ENCODE measurements around the gene CR1L.

DNA sequence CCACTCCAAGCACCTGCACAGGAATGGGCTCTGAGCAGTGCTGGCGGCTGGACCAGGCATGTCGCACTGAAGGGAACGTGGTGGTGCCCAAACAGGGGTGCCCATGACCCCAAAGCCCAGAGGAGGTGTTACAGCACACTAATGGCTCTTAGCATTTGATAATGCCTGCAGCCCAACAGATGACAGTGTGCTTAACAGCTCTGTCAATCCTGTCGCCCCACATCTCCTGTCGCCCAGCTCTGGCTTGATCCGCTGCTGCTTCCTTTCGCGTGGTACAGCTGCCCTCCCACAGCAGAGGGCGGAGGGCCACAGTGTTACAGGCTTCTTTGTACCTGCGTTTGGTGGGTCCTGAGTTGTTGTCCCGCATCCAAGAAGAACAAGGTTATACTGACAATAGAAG lies 32.2 kb upstream of the CR1L start:
- TF ChIP-seq CTCF (conservative IDR thresholded peaks at IDR 0.05) = no peak
- no peak for TF ChIP-seq EZH2 (IDR thresholded peaks at IDR 0.05; ENCODE audit: low read depth)

All from PC-9 (cell line).